GM23338 (cell line): ENCODE results near the gene XYLT1. TPM values are rescaled to one million over a fixed set of nuclear protein-coding genes. Genes with fewer than 3 reads are reported as not detected.
A peak's percentile ranks its signal among the peaks of the same experiment; 100 is the strongest.

Source experiments
- ATAC-seq: fragments of 200-7000 bp; cut with Tn5 transposase; 3 replicates; pipeline ENCODE4 v1.9.1; 2020
- DNase-seq: peaks from one replicate; pipeline ENCODE4 v3.0.0-alpha.2; 2015; ENCODE audit warnings: low spot score
- H2AFZ ChIP-seq: fragments of 200-600 bp; sonication (generic); 2 replicates; pipeline ENCODE4 v1.8.0; 2016; ENCODE audit warnings: antibody characterized with exemption, mild to moderate bottlenecking, moderate library complexity
- H3F3A ChIP-seq: fragments of 200-600 bp; sonication (generic); replicated peaks from 2 replicates; pipeline ENCODE4 v1.8.0; 2017; ENCODE audit warnings: antibody characterized with exemption, mixed run types, low read depth
- H3K27ac ChIP-seq: fragments of 200-600 bp; sonication (generic); 2 replicates; pipeline ENCODE4 v1.6.1; 2016; ENCODE audit warnings: low read depth
- H3K27me3 ChIP-seq: fragments of 200-600 bp; sonication (generic); 2 replicates; pipeline ENCODE4 v1.8.0; 2016; ENCODE audit warnings: mild to moderate bottlenecking, mixed run types, moderate library complexity; ENCODE audit not compliant: insufficient read depth
- H3K36me3 ChIP-seq: fragments of 200-600 bp; sonication (generic); 2 replicates; pipeline ENCODE4 v1.8.0; 2016; ENCODE audit warnings: mild to moderate bottlenecking; ENCODE audit not compliant: insufficient read depth
- H3K4me1 ChIP-seq: fragments of 200-600 bp; sonication (generic); 2 replicates; pipeline ENCODE4 v1.8.0; 2016; ENCODE audit warnings: mild to moderate bottlenecking, moderate library complexity; ENCODE audit not compliant: insufficient read depth
- H3K4me2 ChIP-seq: fragments of 200-600 bp; sonication (generic); 2 replicates; pipeline ENCODE4 v1.7.1; 2017; ENCODE audit warnings: mixed run types
- H3K4me3 ChIP-seq: fragments of 200-600 bp; sonication (generic); 2 replicates; pipeline ENCODE4 v1.6.1; 2016; ENCODE audit warnings: mixed run types
- H3K79me2 ChIP-seq: fragments of 200-600 bp; sonication (generic); replicated peaks from 2 replicates; pipeline ENCODE4 v1.8.0; 2017; ENCODE audit warnings: mild to moderate bottlenecking; ENCODE audit not compliant: insufficient read depth
- H3K9me2 ChIP-seq: fragments of 200-600 bp; sonication (generic); 2 replicates; pipeline ENCODE4 v1.8.0; 2017; ENCODE audit not compliant: insufficient read depth
- H4K20me1 ChIP-seq: fragments of 200-600 bp; sonication (generic); replicated peaks from 2 replicates; pipeline ENCODE4 v1.8.0; 2017; ENCODE audit warnings: mild to moderate bottlenecking; ENCODE audit not compliant: insufficient read depth
- H3K27ac Mint-ChIP-seq: 2 replicates; pipeline ENCODE4 v1.8.0; 2020; ENCODE audit warnings: inconsistent platforms, mild to moderate bottlenecking, moderate library complexity, mixed read lengths
- H3K27me3 Mint-ChIP-seq: 3 replicates; pipeline ENCODE4 v1.8.0; 2022; ENCODE audit warnings: low read depth, mild to moderate bottlenecking, moderate library complexity, mixed read lengths, inconsistent platforms; ENCODE audit not compliant: insufficient read depth, poor library complexity
- H3K36me3 Mint-ChIP-seq: 3 replicates; pipeline ENCODE4 v1.8.0; 2021; ENCODE audit warnings: low read depth, mild to moderate bottlenecking, inconsistent platforms, moderate library complexity, mixed read lengths
- H3K4me1 Mint-ChIP-seq: 3 replicates; pipeline ENCODE4 v1.8.0; 2020; ENCODE audit warnings: mild to moderate bottlenecking, inconsistent platforms, mixed read lengths
- H3K4me3 Mint-ChIP-seq: 3 replicates; pipeline ENCODE4 v1.8.0; 2021; ENCODE audit warnings: moderate library complexity, mild to moderate bottlenecking, inconsistent platforms, mixed read lengths
- H3K9me3 Mint-ChIP-seq: 3 replicates; pipeline ENCODE4 v1.8.0; 2020; ENCODE audit warnings: moderate library complexity, mild to moderate bottlenecking, inconsistent platforms, mixed read lengths
- CREB1 ChIP-seq: fragments of 250-450 bp; sonication (Bioruptor Pico); IDR thresholded peaks from 2 replicates; pipeline ENCODE4 v1.5.0; 2020; ENCODE audit warnings: low read depth, mild to moderate bottlenecking, moderate library complexity
- EZH2 ChIP-seq: fragments of 200-600 bp; sonication (generic); IDR thresholded peaks from one replicate; pipeline ENCODE4 v1.8.0; 2017; ENCODE audit warnings: antibody characterized with exemption, mild to moderate bottlenecking, low read depth; ENCODE audit not compliant: unreplicated experiment
- EZH2phosphoT487 ChIP-seq: fragments of 200-600 bp; sonication (generic); IDR thresholded peaks from one replicate; pipeline ENCODE4 v1.8.1; 2018; ENCODE audit warnings: antibody characterized with exemption; ENCODE audit not compliant: unreplicated experiment
- JUNB ChIP-seq: IDR thresholded peaks from one replicate; pipeline ENCODE4 v1.6.1; 2016; ENCODE audit warnings: antibody characterized with exemption; ENCODE audit not compliant: unreplicated experiment
- NANOG ChIP-seq: IDR thresholded peaks from 2 replicates; pipeline ENCODE4 v1.6.1; 2016; ENCODE audit warnings: antibody characterized with exemption, borderline replicate concordance
- POLR2AphosphoS5 ChIP-seq: IDR thresholded peaks from 2 replicates; pipeline ENCODE4 v1.6.1; 2016; ENCODE audit warnings: antibody characterized with exemption, low read depth
- STAT1 ChIP-seq: IDR thresholded peaks from one replicate; pipeline ENCODE4 v1.6.1; 2016; ENCODE audit warnings: antibody characterized with exemption; ENCODE audit not compliant: unreplicated experiment
- ZNF114 ChIP-seq: fragments of 250-450 bp; sonication (Bioruptor Pico); IDR thresholded peaks from 2 replicates; pipeline ENCODE4 v1.5.0; 2020; ENCODE audit warnings: mild to moderate bottlenecking, moderate library complexity
- ZNF331 ChIP-seq: fragments of 250-450 bp; sonication (Bioruptor Pico); IDR thresholded peaks from 2 replicates; pipeline ENCODE4 v1.5.0; 2020; ENCODE audit warnings: low read depth, mild to moderate bottlenecking, moderate library complexity
- ZNF462 ChIP-seq: fragments of 250-450 bp; sonication (Bioruptor Pico); IDR thresholded peaks from 2 replicates; pipeline ENCODE4 v1.5.0; 2020; ENCODE audit warnings: mild to moderate bottlenecking, moderate library complexity
- polyA plus RNA-seq: library from polyadenylated mRNA; unstranded; fragments of >200 nt; fragmentation: Nextera tagmentation; extraction: Ambion mirVana; gene quantifications from 2 replicates; pipeline ENCODE4 v1.2.1, GENCODE V29; 2016
- total RNA-seq: library from RNA; depleted of rRNA; stranded (reverse); fragments of >200 nt; shearing (Covaris generic); gene quantifications from 2 replicates; pipeline ENCODE4 v1.2.3, GENCODE V29; 2014
- TF ChIP-seq, protein P1 (sequence below), 2 experiments: fragments of 200-600 bp in 1 of 2; sonication (generic) in 1 of 2; conservative IDR thresholded peaks; 2 replicates each; pipeline versions ENCODE4 v1.5.1 to v1.6.1; 2016 to 2017; ENCODE audit warnings: antibody characterized with exemption in 2 of 2, low read depth in 2 of 2, mild to moderate bottlenecking in 2 of 2, moderate library complexity in 1 of 2
- TF ChIP-seq, protein P2 (sequence below): IDR thresholded peaks from 2 replicates; pipeline ENCODE4 v1.6.1; 2016; ENCODE audit warnings: antibody characterized with exemption
- TF ChIP-seq, protein P3 (sequence below): IDR thresholded peaks from one replicate; pipeline ENCODE4 v1.6.1; 2018; ENCODE audit warnings: antibody characterized with exemption; ENCODE audit not compliant: unreplicated experiment

The XYLT1 gene
- total and polyA plus RNA-seq, 2 experiments from 2014 or later, result 3.5 to 24.7 TPM

DNA sequence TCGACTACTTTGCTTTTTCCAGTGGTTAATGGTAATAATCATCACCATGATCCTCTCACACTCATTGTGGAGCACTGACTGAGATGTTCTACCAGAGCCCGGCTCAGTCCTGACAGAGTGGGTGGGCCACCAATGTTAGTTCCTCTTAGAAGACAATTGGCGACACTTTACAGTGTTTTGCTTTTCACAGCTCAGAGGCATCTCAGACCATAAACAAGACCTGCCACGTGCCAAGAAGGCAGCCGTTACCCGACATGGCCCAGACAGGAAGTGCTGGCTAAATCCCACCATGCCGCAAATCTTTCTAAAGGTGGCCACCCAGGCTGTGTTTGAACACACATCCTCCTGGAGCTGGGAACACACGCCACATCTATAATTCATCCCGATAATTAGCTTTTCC lies 103.7 kb downstream of the XYLT1 start:
- Histone ChIP-seq H3K27me3 (no peaks in the 10 kb centered on the region), H3K4me2 (no peak overlapping the region), H3K9me2 (0 out of 2 replicates have a peak, but pooled peaks cover 4% of the 10 kb centered on the region), H4K20me1 (no peaks in the 10 kb centered on the region), H2AFZ (no peak overlapping the region), H3F3A (no peaks in the 10 kb centered on the region), H3K4me1 (peaks cover 51% of the 10 kb centered on the region), H3K27ac (peak overlapping the region; percentile 7; the same call in 1 of the 2 replicates), H3K79me2 (peaks cover 76% of the 10 kb centered on the region), H3K4me3 (no peak overlapping the region), H3K36me3 (no peaks in the 10 kb centered on the region)
- H3K9me3 Mint-ChIP-seq, result no peaks in the 10 kb centered on the region
- peak overlapping the region; percentile 41; the same call in 1 of the 2 replicates for H3K27ac Mint-ChIP-seq
- peaks cover 8% of the 10 kb centered on the region for H3K27me3 Mint-ChIP-seq
- peaks cover 65% of the 10 kb centered on the region for H3K4me1 Mint-ChIP-seq
- TF ChIP-seq ZNF114 (no peak), EZH2phosphoT487 (no peak), STAT1 (no peak), CREB1 (CRISPR knock-in tag) (no peak), EZH2 (no peak), ZNF331 (CRISPR knock-in tag) (no peak), NANOG (no peak), ZNF462 (CRISPR knock-in tag) (no peak), POLR2AphosphoS5 (no peak), JUNB (no peak)
- TF ChIP-seq, protein P1, sequence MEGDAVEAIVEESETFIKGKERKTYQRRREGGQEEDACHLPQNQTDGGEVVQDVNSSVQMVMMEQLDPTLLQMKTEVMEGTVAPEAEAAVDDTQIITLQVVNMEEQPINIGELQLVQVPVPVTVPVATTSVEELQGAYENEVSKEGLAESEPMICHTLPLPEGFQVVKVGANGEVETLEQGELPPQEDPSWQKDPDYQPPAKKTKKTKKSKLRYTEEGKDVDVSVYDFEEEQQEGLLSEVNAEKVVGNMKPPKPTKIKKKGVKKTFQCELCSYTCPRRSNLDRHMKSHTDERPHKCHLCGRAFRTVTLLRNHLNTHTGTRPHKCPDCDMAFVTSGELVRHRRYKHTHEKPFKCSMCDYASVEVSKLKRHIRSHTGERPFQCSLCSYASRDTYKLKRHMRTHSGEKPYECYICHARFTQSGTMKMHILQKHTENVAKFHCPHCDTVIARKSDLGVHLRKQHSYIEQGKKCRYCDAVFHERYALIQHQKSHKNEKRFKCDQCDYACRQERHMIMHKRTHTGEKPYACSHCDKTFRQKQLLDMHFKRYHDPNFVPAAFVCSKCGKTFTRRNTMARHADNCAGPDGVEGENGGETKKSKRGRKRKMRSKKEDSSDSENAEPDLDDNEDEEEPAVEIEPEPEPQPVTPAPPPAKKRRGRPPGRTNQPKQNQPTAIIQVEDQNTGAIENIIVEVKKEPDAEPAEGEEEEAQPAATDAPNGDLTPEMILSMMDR (conservative IDR thresholded peaks at IDR 0.05; ENCODE audit: low read depth in 2 of 2), result no peak
- TF ChIP-seq, protein P2, sequence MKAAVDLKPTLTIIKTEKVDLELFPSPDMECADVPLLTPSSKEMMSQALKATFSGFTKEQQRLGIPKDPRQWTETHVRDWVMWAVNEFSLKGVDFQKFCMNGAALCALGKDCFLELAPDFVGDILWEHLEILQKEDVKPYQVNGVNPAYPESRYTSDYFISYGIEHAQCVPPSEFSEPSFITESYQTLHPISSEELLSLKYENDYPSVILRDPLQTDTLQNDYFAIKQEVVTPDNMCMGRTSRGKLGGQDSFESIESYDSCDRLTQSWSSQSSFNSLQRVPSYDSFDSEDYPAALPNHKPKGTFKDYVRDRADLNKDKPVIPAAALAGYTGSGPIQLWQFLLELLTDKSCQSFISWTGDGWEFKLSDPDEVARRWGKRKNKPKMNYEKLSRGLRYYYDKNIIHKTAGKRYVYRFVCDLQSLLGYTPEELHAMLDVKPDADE, result no peak
- TF ChIP-seq, protein P3, sequence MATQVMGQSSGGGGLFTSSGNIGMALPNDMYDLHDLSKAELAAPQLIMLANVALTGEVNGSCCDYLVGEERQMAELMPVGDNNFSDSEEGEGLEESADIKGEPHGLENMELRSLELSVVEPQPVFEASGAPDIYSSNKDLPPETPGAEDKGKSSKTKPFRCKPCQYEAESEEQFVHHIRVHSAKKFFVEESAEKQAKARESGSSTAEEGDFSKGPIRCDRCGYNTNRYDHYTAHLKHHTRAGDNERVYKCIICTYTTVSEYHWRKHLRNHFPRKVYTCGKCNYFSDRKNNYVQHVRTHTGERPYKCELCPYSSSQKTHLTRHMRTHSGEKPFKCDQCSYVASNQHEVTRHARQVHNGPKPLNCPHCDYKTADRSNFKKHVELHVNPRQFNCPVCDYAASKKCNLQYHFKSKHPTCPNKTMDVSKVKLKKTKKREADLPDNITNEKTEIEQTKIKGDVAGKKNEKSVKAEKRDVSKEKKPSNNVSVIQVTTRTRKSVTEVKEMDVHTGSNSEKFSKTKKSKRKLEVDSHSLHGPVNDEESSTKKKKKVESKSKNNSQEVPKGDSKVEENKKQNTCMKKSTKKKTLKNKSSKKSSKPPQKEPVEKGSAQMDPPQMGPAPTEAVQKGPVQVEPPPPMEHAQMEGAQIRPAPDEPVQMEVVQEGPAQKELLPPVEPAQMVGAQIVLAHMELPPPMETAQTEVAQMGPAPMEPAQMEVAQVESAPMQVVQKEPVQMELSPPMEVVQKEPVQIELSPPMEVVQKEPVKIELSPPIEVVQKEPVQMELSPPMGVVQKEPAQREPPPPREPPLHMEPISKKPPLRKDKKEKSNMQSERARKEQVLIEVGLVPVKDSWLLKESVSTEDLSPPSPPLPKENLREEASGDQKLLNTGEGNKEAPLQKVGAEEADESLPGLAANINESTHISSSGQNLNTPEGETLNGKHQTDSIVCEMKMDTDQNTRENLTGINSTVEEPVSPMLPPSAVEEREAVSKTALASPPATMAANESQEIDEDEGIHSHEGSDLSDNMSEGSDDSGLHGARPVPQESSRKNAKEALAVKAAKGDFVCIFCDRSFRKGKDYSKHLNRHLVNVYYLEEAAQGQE, result no peak
- H3K4me3 Mint-ChIP-seq, result no peak overlapping the region; the same call in 2 of the 3 replicates
- DNase-seq (no peak), ATAC-seq (no peak)
- no peaks in the 10 kb centered on the region for H3K36me3 Mint-ChIP-seq
